SK-N-DZ (cell line): ENCODE measurements around the gene TEX22. TPM values are rescaled to one million over a fixed set of nuclear protein-coding genes. Genes with fewer than 3 reads are reported as not detected.
"Not testable (repeated sequence)": the region's sequence is repeated elsewhere in the genome, so short reads cannot be mapped to it uniquely, and the experiment has no call there.

Experiments
- DNase-seq: peaks from one replicate; pipeline ENCODE4 v3.0.0-alpha.2; 2015; ENCODE audit warnings: low spot score
- polyA plus RNA-seq, 2 experiments: library from polyadenylated mRNA; depleted of rRNA; stranded (reverse); fragments of >200 nt; gene quantifications; 2 replicates each; pipeline ENCODE4 v1.2.3, GENCODE V29; 2014

Gene TEX22
- not detected in 2 replicates for polyA plus RNA-seq (2014; cell fraction: cytosol; rRNA removed)
- 1.1 and 2.3 TPM in 2 replicates for polyA plus RNA-seq (2014; cell fraction: nucleus; rRNA removed)

- peak; percentile 69 for DNase-seq
Measured at GRCh38 chr14:105398044-105398725, at the start of gene TEX22. Gene TEX22 (plus strand): TSS chr14:105398538. CDS start chr14:105399341, 803 bp downstream.

- DNase-seq, result no peak
Measured at GRCh38 chr14:105348945-105349699, 49.2 kb upstream of the TEX22 start.

- no peak for DNase-seq
Measured at GRCh38 chr14:105349992-105350391, 48.3 kb upstream of the TEX22 start.

GRCh38 chr14:105350450-105351244 lies 47.7 kb upstream of the TEX22 start:
- DNase-seq, result no peak

GRCh38 chr14:105351410-105351809 lies 46.9 kb upstream of the TEX22 start:
- no peak for DNase-seq

GRCh38 chr14:105351920-105352851 lies 46.2 kb upstream of the TEX22 start:
- peak; percentile 70 for DNase-seq

GRCh38 chr14:105353136-105353535 lies 45.2 kb upstream of the TEX22 start:
- no peak for DNase-seq

GRCh38 chr14:105354541-105354940 lies 43.8 kb upstream of the TEX22 start:
- no peak for DNase-seq

GRCh38 chr14:105355049-105355575 lies 43.2 kb upstream of the TEX22 start:
- no peak for DNase-seq

GRCh38 chr14:105355850-105356604 lies 42.3 kb upstream of the TEX22 start:
- no peak for DNase-seq

GRCh38 chr14:105356927-105357326 lies 41.4 kb upstream of the TEX22 start:
- DNase-seq, result no peak

GRCh38 chr14:105357626-105358025 lies 40.7 kb upstream of the TEX22 start:
- DNase-seq, result no peak

- no peak for DNase-seq
Measured at GRCh38 chr14:105358140-105358846, 40.0 kb upstream of the TEX22 start.

- DNase-seq, result no peak
Measured at GRCh38 chr14:105358943-105359342, 39.4 kb upstream of the TEX22 start.

GRCh38 chr14:105361412-105361811 lies 36.9 kb upstream of the TEX22 start:
- DNase-seq, result not testable (repeated sequence)

GRCh38 chr14:105363847-105364708 lies 34.3 kb upstream of the TEX22 start:
- DNase-seq, result no peak

- no peak for DNase-seq
Measured at GRCh38 chr14:105365101-105365500, 33.2 kb upstream of the TEX22 start.

GRCh38 chr14:105365681-105366080 lies 32.7 kb upstream of the TEX22 start:
- DNase-seq, result no peak
